HCT116 (cell line): Measurements from ENCODE around the gene MEAF6. TPM values are rescaled to one million over a fixed set of nuclear protein-coding genes. Genes with fewer than 3 reads are reported as not detected.

Experiments used
- ATAC-seq: fragments of 200-7000 bp; cut with Tn5 transposase; 2 replicates; pipeline ENCODE4 v1.9.1; 2020; ENCODE audit warnings: mild to moderate bottlenecking, moderate library complexity
- BruUV-seq: library from RNA; stranded (reverse); fragments of 400-500 nt; replicated peaks from 2 replicates; lab custom pipeline; 2021; lab: Mats Ljungman, UMichigan
- CTCF ChIA-PET: fragments of 300-600 bp; sonication (Branson Sonifier 250); formaldehyde crosslinking; loops from one replicate; lab custom pipeline; 2021; ENCODE audit warnings: antibody characterized with exemption; lab: Charles Lee
- POLR2A ChIA-PET: fragments of 300-600, 350-600 bp; sonication (Branson Sonifier 250); formaldehyde crosslinking; loops from one replicate; lab custom pipeline; 2021; ENCODE audit warnings: antibody characterized with exemption; lab: Charles Lee
- RAD21 ChIA-PET, 2 experiments: fragments of 300-600 bp; sonication (Branson Sonifier 250); formaldehyde crosslinking; loops; one replicate each; lab custom pipeline; 2023; ENCODE audit warnings: low total read pairs in 2 of 2; ENCODE audit not compliant: uncharacterized antibody in 2 of 2, unreplicated experiment in 2 of 2, low non-redundant PET in 1 of 2; lab: Charles Lee
- DNase-seq: peaks from one replicate; pipeline ENCODE4 v3.0.0-alpha.2; 2010; ENCODE audit warnings: low read depth, low spot score
- H2AFZ ChIP-seq: fragments of 200-600 bp; shearing (Covaris generic), sonication (generic); 2 replicates; pipeline ENCODE4 v1.6.1; 2017; ENCODE audit warnings: low read depth, mixed run types, mixed read lengths, antibody characterized with exemption, low read length; ENCODE audit not compliant: poor library complexity, severe bottlenecking
- H3K27ac ChIP-seq: 2 replicates; pipeline ENCODE4 v1.5.1; 2012; ENCODE audit warnings: low read depth, low read length
- H3K27me3 ChIP-seq: fragments of 200-600 bp; sonication (generic); 2 replicates; pipeline ENCODE4 v1.6.1; 2016; ENCODE audit warnings: mixed run types, low read length, mixed read lengths; ENCODE audit not compliant: insufficient read depth
- H3K36me3 ChIP-seq, 2 experiments: fragments of 200-500 bp in 1 of 2; fragments of 200-600 bp in 1 of 2; sonication (Bioruptor generic) in 1 of 2; sonication (generic) in 1 of 2; 2 replicates each; pipeline versions ENCODE4 v1.5.1 to v1.6.1; 2014 to 2016; ENCODE audit warnings: low read length in 2 of 2, inconsistent platforms in 1 of 2, mixed read lengths in 1 of 2, mixed run types in 1 of 2; ENCODE audit not compliant: insufficient read depth in 2 of 2, control insufficient read depth in 1 of 2
- H3K4me1 ChIP-seq, 2 experiments: fragments of 200-600 bp in 1 of 2; sonication (generic) in 1 of 2; 2 replicates each; pipeline versions ENCODE4 v1.5.1 to v1.6.1; 2012 to 2017; ENCODE audit warnings: low read length in 2 of 2, inconsistent platforms in 1 of 2, mild to moderate bottlenecking in 1 of 2, mixed read lengths in 1 of 2, mixed run types in 1 of 2, moderate library complexity in 1 of 2; ENCODE audit not compliant: insufficient read depth in 2 of 2, control insufficient read depth in 1 of 2
- H3K4me2 ChIP-seq: fragments of 200-600 bp; sonication (generic); 2 replicates; pipeline ENCODE4 v1.6.1; 2017; ENCODE audit warnings: mixed run types, low read length, mixed read lengths
- H3K4me3 ChIP-seq, 2 experiments: fragments of 200-600 bp in 1 of 2; sonication (generic) in 1 of 2; replicated peaks in 1 of 2; 2 replicates each; pipeline ENCODE4 v1.5.1; 2011 to 2016; ENCODE audit warnings: low read length in 2 of 2, control low read depth in 1 of 2, low read depth in 1 of 2, mild to moderate bottlenecking in 1 of 2, mixed read lengths in 1 of 2, mixed run types in 1 of 2
- H3K79me2 ChIP-seq: fragments of 200-600 bp; sonication (generic); 2 replicates; pipeline ENCODE4 v1.6.1; 2017; ENCODE audit warnings: mild to moderate bottlenecking, mixed run types, low read length, moderate library complexity, mixed read lengths; ENCODE audit not compliant: insufficient read depth
- H3K9ac ChIP-seq: fragments of 200-600 bp; sonication (generic); 2 replicates; pipeline ENCODE4 v1.6.1; 2016; ENCODE audit warnings: low read length, mixed read lengths
- H3K9me2 ChIP-seq: fragments of 200-600 bp; sonication (generic), shearing (Covaris generic); 2 replicates; pipeline ENCODE4 v1.6.1; 2017; ENCODE audit warnings: mixed run types, mild to moderate bottlenecking, moderate library complexity; ENCODE audit not compliant: insufficient read depth
- H3K9me3 ChIP-seq, 2 experiments: fragments of 200-500 bp in 1 of 2; fragments of 200-600 bp in 1 of 2; sonication (Bioruptor generic) in 1 of 2; sonication (generic) in 1 of 2; 2 replicates each; pipeline ENCODE4 v1.6.1; 2014 to 2017; ENCODE audit warnings: low read length in 2 of 2, mixed read lengths in 2 of 2, inconsistent platforms in 1 of 2, low read depth in 1 of 2, mild to moderate bottlenecking in 1 of 2, mixed run types in 1 of 2, moderate library complexity in 1 of 2; ENCODE audit not compliant: control insufficient read depth in 1 of 2, insufficient read depth in 1 of 2
- H4K20me1 ChIP-seq: fragments of 200-600 bp; sonication (generic), shearing (Covaris generic); 2 replicates; pipeline ENCODE4 v1.6.1; 2017; ENCODE audit warnings: mixed run types, mild to moderate bottlenecking, moderate library complexity; ENCODE audit not compliant: insufficient read depth
- CBX3 ChIP-seq: IDR thresholded peaks from 2 replicates; pipeline ENCODE4 v1.6.1; 2012; ENCODE audit warnings: low read depth
- CEBPB ChIP-seq: IDR thresholded peaks from 2 replicates; pipeline ENCODE4 v1.6.1; 2012; ENCODE audit warnings: low read depth
- EGR1 ChIP-seq: IDR thresholded peaks from 2 replicates; pipeline ENCODE4 v1.6.1; 2012; ENCODE audit warnings: low read depth
- EZH2 ChIP-seq: fragments of 200-600 bp; sonication (generic); IDR thresholded peaks from 2 replicates; pipeline ENCODE4 v1.6.1; 2017; ENCODE audit warnings: antibody characterized with exemption, mixed run types
- EZH2phosphoT487 ChIP-seq: fragments of 200-600 bp; IDR thresholded peaks from 2 replicates; pipeline ENCODE4 v1.6.1; 2018; ENCODE audit warnings: antibody characterized with exemption, borderline replicate concordance
- FOSL1 ChIP-seq: IDR thresholded peaks from 2 replicates; pipeline ENCODE4 v1.6.1; 2012; ENCODE audit warnings: low read depth
- JUND ChIP-seq: IDR thresholded peaks from 2 replicates; pipeline ENCODE4 v1.6.1; 2012
- POLR2A ChIP-seq: IDR thresholded peaks from 2 replicates; pipeline ENCODE4 v1.7.0; 2011; ENCODE audit warnings: borderline replicate concordance; ENCODE audit not compliant: insufficient read depth, insufficient read length; ENCODE audit errors: extremely low read depth
- POLR2AphosphoS5 ChIP-seq: IDR thresholded peaks from 2 replicates; pipeline ENCODE4 v1.6.1; 2011; ENCODE audit warnings: mild to moderate bottlenecking, low read depth, low read length, moderate library complexity
- RAD21 ChIP-seq: IDR thresholded peaks from 2 replicates; pipeline ENCODE4 v1.6.1; 2012; ENCODE audit warnings: low read depth, mild to moderate bottlenecking
- SIN3A ChIP-seq: IDR thresholded peaks from 2 replicates; pipeline ENCODE4 v1.6.1; 2012; ENCODE audit warnings: low read depth
- SP1 ChIP-seq: IDR thresholded peaks from 2 replicates; pipeline ENCODE4 v1.6.1; 2012; ENCODE audit warnings: low read depth
- SRF ChIP-seq: IDR thresholded peaks from 2 replicates; pipeline ENCODE4 v1.6.1; 2012; ENCODE audit warnings: low read depth
- TCF7L2 ChIP-seq: IDR thresholded peaks from 2 replicates; pipeline ENCODE4 v1.7.0; 2011; ENCODE audit warnings: borderline replicate concordance, inconsistent platforms; ENCODE audit not compliant: insufficient read depth, insufficient read length; ENCODE audit errors: extremely low read depth
- YY1 ChIP-seq: IDR thresholded peaks from 2 replicates; pipeline ENCODE4 v1.6.1; 2011; ENCODE audit warnings: low read length, low read depth, moderate library complexity, mild to moderate bottlenecking; ENCODE audit not compliant: insufficient replicate concordance; ENCODE audit errors: extremely low read depth
- ZFX ChIP-seq: fragments of 450-650 bp; IDR thresholded peaks from 2 replicates; pipeline ENCODE4 v1.6.1; 2017
- ZNF274 ChIP-seq: fragments of 200-500 bp; sonication (Bioruptor generic); IDR thresholded peaks from 2 replicates; pipeline ENCODE4 v1.6.1; 2014; ENCODE audit warnings: mild to moderate bottlenecking, low read depth, low read length, inconsistent platforms
- intact Hi-C: fragments of 100-400 bp; cut with micrococcal nuclease; formaldehyde crosslinking; loops from 2 replicates; pipeline ENCODE4 v1.10.0; 2022
- total RNA-seq: library from RNA; stranded (reverse); gene quantifications from one replicate; pipeline ENCODE4 v1.2.1, GENCODE V29; 2021; ENCODE audit not compliant: unreplicated experiment
- TF ChIP-seq, protein P1 (sequence below): IDR thresholded peaks from 2 replicates; pipeline ENCODE4 v1.6.1; 2012; ENCODE audit warnings: low read depth
- TF ChIP-seq, protein P2 (sequence below): IDR thresholded peaks from 2 replicates; pipeline ENCODE4 v1.6.1; 2011; ENCODE audit warnings: mild to moderate bottlenecking, low read length, moderate library complexity; ENCODE audit not compliant: insufficient replicate concordance; ENCODE audit errors: extremely low read depth
- TF ChIP-seq, protein P3 (sequence below): IDR thresholded peaks from 2 replicates; pipeline ENCODE4 v1.6.1; 2012

The MEAF6 gene
- total RNA-seq, 1 experiment from 2014 or later, result 50.3 TPM

DNA sequence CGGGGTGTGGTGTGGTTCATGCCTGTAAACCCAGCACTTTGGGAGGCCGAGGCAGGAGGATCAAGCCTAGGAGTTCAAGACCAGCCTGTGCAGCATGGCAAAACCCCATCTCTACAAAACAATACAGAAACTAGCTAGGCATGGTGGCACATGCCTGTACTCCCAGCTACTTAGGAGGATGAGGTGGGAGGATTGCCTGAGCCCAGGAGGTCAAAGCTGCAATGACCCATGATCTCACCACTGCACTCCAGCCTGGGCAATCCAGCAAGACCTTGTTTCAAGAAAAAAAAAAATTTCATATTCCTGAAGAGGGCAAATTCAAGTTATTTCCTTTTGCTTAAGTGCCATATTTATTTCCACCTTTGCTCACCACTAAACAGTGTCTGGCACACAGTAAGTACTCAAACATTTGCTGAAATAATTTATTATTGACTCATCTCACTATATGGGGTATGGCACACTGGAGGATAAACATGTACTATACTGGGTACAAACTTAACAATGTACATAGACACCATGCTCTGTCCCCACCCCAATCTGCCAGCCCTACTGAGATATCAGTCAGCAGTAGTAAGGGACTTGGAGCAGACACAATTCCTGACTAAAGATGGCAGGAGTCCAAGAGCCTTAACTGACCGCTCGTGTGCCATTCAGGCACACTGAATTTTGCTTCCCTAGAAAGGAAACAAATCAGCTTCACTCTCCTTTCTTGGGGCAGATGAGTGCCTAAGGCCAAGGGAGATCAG is 15.5 kb downstream of the MEAF6 start:
- Histone ChIP-seq H3K9ac (no peak overlapping the region), H3K4me3 (no peak overlapping the region)
- intact Hi-C loops, result no loop called here

More for the DNA sequence above, 15.5 kb downstream of the MEAF6 start:
- Histone ChIP-seq H3K27me3 (no peaks in the 10 kb centered on the region), H3K36me3 (peaks cover 12 to 13% of the 10 kb centered on the region in 2 experiments; a peak in 2 of 4 replicates), H3K4me1 (peaks cover 0 to 9% of the 10 kb centered on the region in 2 experiments; a peak in 1 of 4 replicates), H4K20me1 (peaks cover 3% of the 10 kb centered on the region; the same call in 1 of the 2 replicates), H3K27ac (no peak overlapping the region), H3K9me3 (no peaks in the 10 kb centered on the region), H3K9me2 (no peaks in the 10 kb centered on the region), H3K79me2 (no peaks in the 10 kb centered on the region), H2AFZ (no peak overlapping the region), H3K4me2 (no peak overlapping the region)
- no peak for DNase-seq
- BruUV-seq, result no TSS peak
- ATAC-seq, result no peak
- CTCF ChIA-PET, result interaction anchor here (0.8 to 1.2 kb wide), 2 partner anchors 11 to 12 kb away, joined by 4 to 12 read pairs; no protein-coding TSS in a partner anchor
- RAD21 ChIA-PET, result no interaction called here
- no peak for TF ChIP-seq SP1
- TF ChIP-seq, protein P1, sequence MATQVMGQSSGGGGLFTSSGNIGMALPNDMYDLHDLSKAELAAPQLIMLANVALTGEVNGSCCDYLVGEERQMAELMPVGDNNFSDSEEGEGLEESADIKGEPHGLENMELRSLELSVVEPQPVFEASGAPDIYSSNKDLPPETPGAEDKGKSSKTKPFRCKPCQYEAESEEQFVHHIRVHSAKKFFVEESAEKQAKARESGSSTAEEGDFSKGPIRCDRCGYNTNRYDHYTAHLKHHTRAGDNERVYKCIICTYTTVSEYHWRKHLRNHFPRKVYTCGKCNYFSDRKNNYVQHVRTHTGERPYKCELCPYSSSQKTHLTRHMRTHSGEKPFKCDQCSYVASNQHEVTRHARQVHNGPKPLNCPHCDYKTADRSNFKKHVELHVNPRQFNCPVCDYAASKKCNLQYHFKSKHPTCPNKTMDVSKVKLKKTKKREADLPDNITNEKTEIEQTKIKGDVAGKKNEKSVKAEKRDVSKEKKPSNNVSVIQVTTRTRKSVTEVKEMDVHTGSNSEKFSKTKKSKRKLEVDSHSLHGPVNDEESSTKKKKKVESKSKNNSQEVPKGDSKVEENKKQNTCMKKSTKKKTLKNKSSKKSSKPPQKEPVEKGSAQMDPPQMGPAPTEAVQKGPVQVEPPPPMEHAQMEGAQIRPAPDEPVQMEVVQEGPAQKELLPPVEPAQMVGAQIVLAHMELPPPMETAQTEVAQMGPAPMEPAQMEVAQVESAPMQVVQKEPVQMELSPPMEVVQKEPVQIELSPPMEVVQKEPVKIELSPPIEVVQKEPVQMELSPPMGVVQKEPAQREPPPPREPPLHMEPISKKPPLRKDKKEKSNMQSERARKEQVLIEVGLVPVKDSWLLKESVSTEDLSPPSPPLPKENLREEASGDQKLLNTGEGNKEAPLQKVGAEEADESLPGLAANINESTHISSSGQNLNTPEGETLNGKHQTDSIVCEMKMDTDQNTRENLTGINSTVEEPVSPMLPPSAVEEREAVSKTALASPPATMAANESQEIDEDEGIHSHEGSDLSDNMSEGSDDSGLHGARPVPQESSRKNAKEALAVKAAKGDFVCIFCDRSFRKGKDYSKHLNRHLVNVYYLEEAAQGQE, result no peak
- TF ChIP-seq CBX3, result no peak
- TF ChIP-seq, protein P2, sequence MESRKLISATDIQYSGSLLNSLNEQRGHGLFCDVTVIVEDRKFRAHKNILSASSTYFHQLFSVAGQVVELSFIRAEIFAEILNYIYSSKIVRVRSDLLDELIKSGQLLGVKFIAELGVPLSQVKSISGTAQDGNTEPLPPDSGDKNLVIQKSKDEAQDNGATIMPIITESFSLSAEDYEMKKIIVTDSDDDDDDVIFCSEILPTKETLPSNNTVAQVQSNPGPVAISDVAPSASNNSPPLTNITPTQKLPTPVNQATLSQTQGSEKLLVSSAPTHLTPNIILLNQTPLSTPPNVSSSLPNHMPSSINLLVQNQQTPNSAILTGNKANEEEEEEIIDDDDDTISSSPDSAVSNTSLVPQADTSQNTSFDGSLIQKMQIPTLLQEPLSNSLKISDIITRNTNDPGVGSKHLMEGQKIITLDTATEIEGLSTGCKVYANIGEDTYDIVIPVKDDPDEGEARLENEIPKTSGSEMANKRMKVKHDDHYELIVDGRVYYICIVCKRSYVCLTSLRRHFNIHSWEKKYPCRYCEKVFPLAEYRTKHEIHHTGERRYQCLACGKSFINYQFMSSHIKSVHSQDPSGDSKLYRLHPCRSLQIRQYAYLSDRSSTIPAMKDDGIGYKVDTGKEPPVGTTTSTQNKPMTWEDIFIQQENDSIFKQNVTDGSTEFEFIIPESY, result no peak
- no peak for TF ChIP-seq SIN3A
- no peak for TF ChIP-seq CEBPB
- TF ChIP-seq EZH2, result no peak
- no peak for TF ChIP-seq POLR2A
- no peak for TF ChIP-seq SRF
- no peak for TF ChIP-seq YY1
- no peak for TF ChIP-seq FOSL1
- TF ChIP-seq TCF7L2, result no peak
- no peak for TF ChIP-seq EGR1
- no peak for TF ChIP-seq EZH2phosphoT487
- TF ChIP-seq, protein P3, sequence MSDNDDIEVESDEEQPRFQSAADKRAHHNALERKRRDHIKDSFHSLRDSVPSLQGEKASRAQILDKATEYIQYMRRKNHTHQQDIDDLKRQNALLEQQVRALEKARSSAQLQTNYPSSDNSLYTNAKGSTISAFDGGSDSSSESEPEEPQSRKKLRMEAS, result no peak
- TF ChIP-seq JUND, result no peak
- TF ChIP-seq ZFX, result no peak
- no peak for TF ChIP-seq POLR2AphosphoS5
- no peak for TF ChIP-seq RAD21
- no peak for TF ChIP-seq ZNF274
- POLR2A ChIA-PET, result no interaction called here
